NCI-H2029 treated with DMSO at 0.1 percent for 48 hours (cell line): Measurements from ENCODE around the gene SBNO1.
"Not testable (repeated sequence)": the region's sequence is repeated elsewhere in the genome, so short reads cannot be mapped to it uniquely, and the experiment has no call there.

Experiments
- DNase-seq: peaks from one replicate; lab custom pipeline; 2025; lab: John Stamatoyannopoulos, UW

Gene SBNO1

DNA sequence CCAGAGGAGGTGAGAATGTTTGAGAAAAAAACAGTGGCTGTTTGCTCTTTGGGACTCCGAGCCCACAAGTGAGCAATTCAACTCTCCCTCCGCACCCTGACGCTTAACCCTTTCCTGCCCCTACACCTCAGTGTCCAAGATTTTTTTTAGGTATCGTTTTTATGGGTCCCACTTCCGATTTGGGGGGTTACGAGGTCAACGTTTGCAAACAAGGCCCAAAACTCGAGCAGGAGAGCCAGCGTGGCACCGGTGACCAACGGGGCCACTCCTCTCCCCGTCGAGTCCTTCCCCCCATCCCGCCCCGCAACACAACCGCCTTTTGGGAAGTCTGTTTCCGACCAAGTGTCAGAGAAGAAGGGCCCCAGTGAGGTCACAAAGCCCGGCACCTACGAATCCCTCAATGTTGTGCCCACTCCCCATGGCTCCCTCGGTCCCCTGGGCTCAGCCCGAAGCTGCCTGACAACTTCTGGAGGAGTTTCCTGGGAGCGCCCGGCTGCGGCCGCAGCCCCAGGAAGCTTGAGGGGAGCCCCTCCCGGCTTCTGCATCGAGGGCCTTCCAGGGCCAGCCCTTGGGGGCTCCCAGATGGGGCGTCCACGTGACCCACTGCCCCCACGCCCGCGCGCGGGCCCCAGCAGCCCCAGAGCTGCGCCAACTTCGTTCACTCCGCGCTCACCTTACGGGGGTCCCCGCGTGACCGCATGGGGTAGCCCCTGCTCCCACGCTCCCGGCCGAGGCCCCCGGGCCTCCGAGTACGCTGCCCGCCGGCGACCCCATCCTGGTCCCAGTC is 94.2 kb downstream of the SBNO1 start:
- DNase-seq: no peak

DNA sequence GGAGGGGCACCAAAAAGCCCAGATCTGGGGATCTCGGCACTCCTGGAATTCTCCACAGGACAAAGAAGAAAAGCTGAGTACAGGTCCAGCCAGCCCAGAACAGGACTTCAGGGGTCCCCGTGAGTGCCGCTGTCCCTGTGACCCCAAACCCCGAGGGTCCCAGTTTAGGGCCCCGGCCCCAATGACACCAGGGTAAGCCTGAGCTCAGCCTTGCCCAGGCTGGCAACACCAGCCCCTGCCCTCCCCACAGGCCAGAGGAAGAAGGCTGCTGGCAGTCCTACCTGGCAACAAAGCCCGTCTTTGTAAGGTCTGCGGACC is 94.8 kb downstream of the SBNO1 start:
- DNase-seq: no peak

DNA sequence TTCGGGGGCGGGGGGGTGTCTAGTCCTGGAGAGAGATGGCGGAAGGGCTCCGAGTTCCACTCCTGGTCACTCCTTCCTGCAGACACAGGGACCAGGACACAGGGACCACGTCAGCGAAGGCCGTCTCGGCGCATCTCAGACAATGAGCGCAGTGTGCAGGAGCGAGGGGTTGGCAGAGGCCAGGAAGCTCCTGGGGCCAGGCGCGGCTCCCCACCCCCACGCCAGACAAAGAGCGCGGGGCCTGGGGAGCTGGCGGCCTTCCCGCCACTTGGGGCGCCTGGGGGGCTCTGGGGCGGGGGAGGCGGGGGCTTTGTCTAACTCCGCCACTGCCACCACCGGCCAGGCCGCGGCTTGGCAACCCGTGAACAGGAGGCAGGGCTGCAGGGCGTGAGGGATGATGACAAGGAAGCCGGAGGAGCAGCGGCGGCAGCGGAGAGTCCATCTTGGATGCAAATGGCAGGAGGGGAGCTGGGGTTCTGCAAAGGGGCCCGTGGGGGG is 95.2 kb downstream of the SBNO1 start:
- no peak for DNase-seq

DNA sequence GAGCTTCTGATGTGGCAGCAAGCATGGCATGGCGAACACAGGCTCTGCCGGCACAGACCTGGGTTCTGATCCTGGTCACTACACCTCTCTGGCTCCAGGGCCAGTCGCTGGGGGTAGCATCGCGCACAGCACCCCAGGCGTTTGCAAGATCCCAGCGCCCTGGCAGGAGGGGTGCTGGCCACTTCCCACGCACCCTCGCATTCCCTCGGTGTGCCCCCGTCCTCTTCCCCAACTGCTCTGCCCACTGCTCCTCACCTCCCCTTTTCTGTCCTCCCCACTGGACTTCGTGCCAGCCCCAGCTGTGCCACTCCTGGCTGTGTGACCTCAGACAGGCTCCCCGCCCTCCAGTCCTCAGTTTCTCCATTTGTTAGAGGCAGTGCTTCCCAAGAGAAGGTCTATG is 95.8 kb downstream of the SBNO1 start:
- no peak for DNase-seq

DNA sequence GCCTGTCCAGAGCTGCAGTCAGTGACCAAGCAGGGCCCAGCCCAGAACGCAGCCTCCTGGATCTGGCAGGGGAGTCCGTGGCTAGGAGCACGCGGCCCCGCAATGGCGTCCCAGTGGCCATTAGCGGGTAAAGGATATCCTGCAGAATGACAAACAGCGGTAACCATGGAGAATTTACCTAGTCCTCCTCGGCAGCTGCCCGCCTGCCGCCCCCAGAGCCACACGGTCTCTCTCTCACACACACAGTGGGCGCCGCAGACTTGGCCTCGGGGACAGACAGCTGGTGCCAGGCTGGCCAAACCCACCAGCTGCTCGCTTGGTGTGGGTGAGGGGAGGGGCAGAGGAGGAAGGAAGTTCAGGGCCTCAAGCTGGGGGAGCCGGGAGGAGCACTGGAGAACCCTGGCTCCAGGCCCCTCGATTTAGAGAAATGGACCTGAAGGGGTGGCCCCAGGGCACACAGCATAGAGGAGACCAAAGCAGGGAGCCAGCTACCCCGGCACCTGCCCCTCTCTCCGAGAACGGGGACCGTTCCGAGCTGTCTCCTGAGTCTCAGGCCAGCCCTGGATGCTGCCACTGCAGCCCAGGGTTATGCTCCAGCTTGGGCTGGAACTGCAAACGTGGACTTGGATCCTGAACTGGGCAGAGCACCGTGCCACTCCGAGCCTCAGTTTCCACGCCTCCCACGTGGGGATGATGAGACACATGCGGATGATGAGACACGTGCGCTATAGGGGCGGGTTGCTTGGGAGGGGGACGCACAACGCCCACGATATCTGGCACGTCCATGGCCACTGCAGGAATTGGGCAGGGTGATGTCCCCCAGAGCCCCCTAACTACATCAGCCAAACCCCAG is 96.4 kb downstream of the SBNO1 start:
- no peak for DNase-seq

DNA sequence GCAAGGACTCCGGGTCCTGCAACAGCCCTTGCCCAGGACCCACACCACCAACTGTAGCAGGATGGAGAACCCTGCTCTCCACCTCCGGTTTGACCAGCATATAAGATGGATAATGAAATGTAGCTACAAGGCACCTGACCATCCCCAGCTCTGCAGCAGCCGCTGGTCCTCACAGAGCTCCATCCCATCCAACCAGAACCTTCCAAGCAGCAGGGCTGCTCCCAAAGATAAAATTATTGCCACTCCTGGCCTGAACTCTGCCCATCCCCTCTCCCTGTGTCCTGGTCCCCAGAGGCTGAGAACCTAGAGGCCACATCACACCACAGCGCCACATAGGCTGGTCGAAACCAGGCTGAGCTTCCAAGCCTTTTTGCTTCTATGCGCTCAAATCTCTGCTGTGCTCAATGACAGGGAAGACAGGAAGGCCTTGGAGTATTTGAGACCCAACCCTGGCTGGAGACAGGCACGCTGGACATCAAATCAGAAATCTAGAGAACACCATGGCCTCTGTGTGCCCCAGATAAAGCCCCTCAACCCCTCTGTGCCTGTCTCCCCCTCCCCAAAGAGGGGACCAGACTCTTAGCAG is 97.2 kb downstream of the SBNO1 start:
- no peak for DNase-seq

DNA sequence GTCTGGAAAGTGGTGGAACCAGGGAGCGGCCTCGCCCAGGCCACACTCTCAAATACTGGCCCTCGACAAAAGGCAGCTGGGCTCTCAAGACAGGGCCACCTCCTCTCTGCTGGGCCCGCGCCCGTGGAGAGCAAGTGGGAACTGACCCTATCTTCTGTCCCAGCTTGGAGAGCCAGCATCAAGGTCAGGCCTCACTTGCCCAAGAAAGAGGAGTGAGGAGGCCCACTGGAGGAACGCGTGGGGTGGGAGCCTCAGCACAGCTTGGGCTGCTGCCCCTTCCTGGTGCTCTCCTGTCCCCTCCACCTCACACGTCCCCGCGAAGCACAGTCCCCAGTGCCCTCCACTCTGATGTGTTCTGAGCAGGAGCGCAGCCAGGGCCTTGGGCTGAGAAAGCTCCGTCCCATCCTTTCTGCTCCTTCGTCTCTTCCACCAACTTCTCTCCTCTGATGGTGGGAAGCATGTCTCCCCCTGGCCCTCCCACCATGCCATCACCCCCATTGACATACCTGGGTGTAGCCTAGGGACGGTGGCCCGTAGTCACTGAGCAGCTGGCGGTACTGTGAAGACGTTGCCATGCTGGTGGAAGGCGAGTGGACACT is 97.9 kb downstream of the SBNO1 start:
- no peak for DNase-seq

DNA sequence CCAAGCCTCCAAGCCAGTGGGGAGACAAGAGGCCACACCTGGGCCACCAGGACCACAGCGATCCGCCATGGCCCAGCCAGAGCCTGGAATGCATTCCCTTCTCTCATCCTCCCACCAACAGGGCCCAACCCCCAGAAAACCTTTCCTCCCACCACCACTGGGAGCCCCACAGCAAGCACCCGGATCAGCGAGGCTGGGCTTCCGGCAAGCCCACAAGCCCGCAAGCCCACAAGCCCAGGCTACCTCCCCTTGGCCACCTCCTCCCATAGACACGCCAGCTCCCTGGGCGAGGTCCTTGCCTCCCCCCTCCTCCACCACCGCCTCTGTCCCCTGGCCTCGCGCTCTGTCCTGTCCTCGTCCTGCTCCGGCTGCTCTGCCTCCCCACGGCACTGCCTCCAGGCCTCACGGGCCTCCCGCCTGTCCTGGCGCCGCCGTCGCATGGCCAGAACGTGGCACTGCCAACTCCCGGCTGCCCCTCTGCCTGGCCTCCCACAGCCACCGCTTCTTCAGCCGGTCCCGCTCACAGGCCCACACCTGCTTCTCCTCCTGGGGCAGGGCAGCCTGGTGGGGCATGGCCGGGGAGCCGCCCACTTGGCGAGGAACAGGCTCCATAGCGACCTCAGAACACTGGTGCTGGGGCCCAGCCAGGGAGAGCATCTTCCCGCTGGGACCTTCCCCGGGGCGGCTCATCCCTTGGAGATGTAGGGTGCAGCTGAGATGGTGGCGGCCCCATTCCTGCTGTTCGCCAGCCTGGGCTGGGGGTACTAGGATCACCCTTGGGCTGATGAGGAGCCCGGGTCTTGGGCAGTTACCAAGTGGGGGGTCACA is 98.6 kb downstream of the SBNO1 start:
- no peak for DNase-seq

DNA sequence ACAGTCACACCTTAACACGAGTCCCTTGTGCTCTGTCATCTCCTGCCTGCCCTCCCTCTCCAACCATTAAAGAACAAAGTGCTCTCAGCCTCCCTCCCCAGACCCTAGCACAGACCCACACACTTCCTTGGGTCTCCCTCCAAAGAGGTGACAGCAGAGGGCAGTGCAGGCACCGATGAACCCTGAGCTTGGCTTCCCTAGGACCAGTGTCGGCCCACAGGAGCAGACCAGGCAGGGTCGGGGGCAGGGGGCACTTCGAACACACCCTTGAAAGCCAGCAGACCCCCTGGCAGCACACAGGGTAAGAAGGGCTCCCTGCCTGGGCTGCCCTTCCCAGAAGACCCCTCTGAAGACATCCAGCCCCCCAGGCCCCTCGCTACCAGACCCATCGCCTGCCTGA is 100.0 kb downstream of the SBNO1 start:
- no peak for DNase-seq

DNA sequence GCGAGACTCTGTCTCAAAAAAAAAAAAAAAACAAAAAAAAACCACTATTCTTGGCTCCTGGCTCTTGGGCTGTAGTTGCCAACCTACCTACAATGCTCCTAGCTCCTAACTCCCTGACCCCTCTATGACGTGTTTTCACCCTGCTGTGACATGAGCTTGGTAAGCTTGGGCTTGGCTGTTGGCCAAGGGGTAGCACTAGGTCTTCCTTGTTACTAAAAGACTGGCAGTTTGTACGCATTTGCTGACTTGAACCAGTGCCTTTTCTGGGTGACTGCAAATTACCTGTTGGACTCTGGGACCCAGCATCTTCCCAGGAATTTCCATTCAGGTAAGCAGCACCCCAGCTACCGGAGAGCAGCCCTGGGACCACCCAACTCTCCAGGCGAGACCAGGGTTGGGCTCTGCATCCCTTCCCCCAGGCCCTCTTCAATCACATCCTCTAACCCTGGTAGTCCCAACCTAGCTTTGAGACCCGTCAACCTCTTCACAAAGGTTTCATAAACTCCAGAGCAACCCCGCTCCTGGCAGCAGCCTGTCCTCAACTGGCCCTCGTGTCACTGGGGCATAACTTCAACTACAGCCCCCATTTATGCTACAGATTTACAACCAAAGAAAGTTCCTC is 101.3 kb downstream of the SBNO1 start:
- no peak for DNase-seq

DNA sequence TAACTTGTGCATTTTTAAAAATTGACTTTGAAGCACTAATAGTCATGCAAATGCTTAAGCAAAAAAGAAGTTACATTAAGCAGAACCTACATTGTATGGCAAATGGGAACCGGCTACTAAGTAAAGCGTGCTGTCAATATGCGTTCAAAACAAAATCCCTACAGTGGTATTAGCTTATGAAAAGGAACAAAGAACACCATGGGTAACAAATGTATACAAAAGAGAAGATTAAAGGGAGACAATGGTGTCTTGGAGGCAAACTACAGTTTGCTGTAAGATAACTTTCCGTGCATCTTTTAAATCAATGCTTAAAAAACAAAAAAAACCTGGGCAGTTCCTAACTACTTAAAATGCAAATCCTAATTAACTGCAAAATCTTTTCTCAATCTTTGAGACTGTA is 103.5 kb downstream of the SBNO1 start:
- DNase-seq: no peak

DNA sequence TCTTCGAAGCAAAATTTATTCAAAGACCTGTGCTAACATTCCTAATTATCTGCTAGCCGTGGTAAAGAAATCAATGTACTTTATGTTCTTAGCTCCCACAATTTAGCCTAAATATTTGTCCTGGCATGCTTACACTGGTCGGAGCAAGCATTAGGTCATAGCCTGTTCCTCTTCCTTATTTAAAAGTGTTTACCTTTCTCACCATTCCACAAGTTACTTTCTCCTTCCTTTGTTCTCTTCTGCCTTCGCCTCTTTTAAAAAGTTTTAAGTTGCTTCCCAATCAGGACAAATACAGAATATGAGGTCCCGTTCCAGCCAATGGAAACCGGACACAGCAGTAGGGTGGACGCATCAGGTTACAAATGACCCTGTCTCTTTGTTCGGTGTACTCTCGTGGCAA is 104.6 kb downstream of the SBNO1 start:
- DNase-seq: no peak

DNA sequence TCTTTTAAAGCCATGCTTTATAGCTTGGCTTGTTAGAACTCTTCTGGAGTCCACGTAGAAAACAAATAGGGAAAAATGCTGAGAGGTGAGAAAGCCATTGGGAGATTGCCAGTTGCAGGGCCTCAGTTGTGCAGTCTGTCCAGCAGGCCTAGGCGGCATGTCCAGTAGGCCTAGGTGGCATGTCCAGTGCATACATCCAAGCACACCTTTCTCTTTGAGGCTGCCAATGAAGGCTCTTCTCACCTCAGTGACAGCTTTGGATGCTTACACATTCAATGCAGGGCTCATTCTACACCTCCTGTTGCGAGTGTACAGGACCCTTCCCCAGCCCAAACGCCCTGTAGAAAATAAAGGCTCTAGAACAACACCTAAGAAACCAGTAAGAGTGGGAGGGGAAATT is 106.1 kb downstream of the SBNO1 start:
- DNase-seq: no peak

DNA sequence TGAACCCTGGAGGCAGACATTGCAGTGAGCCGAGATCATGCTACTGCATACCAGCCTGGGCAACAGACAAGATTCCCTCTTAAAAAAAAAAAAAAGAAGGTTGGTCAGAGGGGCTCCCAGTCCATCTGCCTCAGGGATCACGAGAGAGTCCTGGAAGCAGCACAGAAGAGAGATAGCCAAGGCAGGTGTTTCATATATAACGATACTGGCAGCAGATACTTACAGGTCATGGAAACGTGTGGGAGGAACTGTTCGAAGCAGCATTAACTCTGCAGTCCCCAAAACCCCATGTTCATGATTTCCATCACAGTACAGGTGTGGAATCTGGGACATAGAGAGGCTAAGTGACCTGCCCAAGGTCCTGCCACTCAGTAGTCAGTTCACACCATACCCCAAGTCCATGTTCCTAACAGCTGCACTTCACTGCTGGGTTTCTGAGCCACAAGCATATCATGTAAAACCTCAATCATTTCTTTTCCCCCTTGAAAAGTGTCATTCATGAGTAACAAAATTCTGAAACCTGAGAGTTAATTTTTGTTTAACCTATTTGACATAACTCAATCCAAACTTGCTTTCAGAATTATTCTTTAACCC is 109.7 kb downstream of the SBNO1 start:
- no peak for DNase-seq

DNA sequence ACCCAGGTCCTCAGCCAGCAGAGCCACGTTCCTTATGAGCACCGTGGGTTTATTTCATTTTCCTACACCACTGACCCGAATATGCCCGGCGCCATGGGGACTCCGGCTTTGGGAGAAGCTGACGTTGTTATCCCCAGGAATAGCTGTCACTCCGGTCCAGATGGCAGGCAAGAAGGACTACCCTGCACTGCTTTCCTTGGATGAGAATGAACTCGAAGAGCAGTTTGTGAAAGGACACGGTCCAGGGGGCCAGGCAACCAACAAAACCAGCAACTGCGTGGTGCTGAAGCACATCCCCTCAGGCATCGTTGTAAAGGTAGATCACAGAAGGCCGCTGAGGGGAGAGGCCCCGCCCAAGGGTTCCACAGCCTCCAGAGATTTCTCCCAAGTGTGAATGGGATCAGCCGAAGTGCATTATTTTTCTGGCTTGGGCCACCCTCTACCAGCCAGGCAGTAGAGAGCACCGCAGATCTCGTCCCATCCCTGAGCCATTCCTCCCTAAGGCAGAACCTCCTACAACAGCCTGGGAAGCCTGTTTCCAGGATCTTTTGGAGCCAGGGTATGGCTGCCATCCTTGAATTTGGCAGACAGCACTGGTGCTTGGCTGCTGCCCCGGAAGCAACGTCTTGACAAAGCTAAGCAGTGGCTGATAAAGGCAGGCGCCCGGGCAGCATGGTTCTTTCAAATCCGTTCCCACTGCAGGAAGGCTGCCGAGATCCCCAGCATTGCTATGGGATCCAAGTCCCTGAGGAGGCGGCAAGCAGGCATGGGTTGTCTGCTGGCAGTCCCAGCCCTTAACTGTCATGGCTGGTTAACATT is 110.8 kb downstream of the SBNO1 start:
- DNase-seq: no peak

DNA sequence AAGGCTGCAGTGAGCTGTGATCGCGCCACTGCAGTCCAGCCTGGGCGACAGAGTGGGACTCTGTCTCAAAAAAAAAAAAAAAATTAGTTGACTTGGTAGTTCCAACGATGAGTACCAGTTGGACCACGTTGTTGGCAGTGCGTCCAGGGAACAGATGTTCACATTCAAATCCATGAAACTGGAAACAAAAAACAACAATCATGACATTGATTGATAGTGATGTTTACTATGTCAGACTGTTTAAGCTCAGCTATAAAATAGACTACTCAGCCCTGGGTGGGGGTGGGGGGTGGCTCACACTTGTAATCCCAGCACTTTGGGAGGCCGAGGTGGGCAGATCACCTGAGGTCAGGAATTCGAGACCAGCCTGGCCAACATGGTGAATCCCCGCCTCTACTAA is 112.3 kb downstream of the SBNO1 start:
- not testable (repeated sequence) for DNase-seq

DNA sequence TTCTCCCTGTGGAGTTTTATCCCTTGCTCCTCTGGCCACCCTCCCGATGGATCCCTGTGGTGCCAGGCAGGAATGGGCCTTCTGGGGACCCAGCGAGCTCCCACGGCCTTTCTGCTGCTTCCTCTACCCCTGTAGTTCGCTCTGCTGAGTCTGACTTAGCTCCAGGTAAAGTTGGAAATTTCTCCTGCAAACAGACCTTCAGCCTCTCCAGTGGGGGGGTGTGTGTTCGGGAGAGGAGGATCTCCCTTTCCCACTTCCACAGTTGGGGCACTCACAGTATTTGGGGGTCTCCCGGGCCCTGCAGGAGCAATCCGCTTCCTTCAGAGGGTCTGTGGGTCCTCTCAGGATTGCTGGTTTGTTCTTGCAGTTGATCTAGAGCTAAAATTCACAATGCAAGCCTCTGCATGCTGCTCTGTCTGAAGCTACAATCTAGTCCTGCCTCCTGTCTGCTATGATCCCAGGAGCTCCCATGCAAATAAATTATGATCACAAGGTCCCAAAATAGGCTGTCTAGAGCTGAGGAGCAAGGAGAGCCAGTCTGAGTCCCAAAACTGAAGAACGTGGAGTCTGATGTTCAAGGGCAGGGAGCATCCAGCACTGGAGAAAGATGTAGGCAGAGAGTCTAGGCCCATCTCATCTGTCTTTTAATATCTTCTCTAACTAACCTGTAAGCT is 113.1 kb downstream of the SBNO1 start:
- no peak for DNase-seq

DNA sequence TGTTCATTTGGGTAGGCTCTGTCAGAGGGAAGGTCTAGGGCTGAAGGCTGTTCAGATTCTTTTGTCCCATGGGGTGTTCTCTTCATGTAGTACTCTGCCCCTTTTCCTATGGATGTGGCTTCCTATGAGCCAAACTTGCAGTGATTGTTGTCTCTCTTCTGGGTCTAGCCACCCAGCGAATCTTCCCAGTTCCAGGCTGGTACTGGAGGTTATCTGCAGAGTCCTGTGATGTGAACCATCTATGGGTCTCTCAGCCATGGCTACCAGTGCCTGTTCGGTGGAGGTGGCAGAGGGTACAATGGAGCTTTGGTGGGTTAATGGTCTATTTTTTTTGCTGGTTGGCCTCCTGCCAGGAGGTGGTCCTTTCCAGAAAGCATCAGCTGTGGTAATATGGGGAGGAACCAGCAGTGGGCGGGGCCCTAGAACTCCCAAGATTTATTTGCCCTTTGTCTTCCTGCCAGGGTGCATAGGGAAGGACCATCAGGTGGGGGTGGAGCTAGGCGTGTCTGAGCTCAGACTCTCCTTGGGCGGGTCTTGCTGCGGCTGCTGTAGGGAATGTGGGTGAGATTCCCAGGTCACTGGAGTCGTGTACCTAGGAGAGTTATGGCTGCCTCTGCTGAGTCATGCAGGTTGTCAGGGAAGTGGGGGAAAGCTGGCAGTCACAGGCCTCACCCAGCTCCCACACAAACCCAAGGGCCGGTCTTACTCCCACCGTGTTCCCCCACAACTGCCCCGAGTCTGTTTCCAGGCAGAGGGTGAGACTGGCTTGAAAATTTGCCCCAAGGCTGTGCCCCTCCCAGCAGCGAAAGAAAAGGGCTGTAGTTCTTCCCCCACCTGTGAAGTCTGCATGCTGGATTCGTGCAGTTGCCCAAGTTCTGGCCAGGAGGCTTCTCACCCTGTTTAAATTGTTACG is 113.9 kb downstream of the SBNO1 start:
- DNase-seq: peak; percentile 80
